GM12878 (cell line): ENCODE measurements around the gene CASP10. TPM values are rescaled to one million over a fixed set of nuclear protein-coding genes. Genes with fewer than 3 reads are reported as not detected.

Experiments used
- ATAC-seq: fragments of 200-7000 bp; cut with Tn5 transposase; 3 replicates; pipeline ENCODE4 v1.9.1; 2020; ENCODE audit warnings: mild to moderate bottlenecking, moderate library complexity
- BruUV-seq: library from RNA; stranded (reverse); fragments of 400-500 nt; replicated peaks from 2 replicates; lab custom pipeline; 2021; lab: Mats Ljungman, UMichigan
- CTCF ChIA-PET: fragments of 300-600 bp; sonication (Branson Sonifier 250); formaldehyde crosslinking; extraction: SDS; loops from one replicate; lab custom pipeline; 2021; ENCODE audit warnings: inconsistent platforms; lab: Yijun Ruan, JAX
- POLR2A ChIA-PET: fragments of 350-600 bp; formaldehyde crosslinking; extraction: SDS; loops from one replicate; lab custom pipeline; 2021; ENCODE audit warnings: inconsistent platforms; lab: Charles Lee
- RAD21 ChIA-PET: fragments of 300-600 bp; sonication (Branson Sonifier 250); formaldehyde crosslinking; loops from one replicate; lab custom pipeline; 2023; ENCODE audit warnings: antibody characterized with exemption; ENCODE audit not compliant: unreplicated experiment; lab: Charles Lee
- SMC1A ChIA-PET: fragments of 300-600 bp; sonication (Branson Sonifier 250); formaldehyde crosslinking; loops from one replicate; lab custom pipeline; 2023; ENCODE audit not compliant: unreplicated experiment, uncharacterized antibody; lab: Charles Lee
- DNase-seq: peaks from one replicate; pipeline ENCODE4 v3.0.0-alpha.2; 2011; ENCODE audit warnings: low read depth, low spot score
- FAIRE-seq: peaks from 3 replicates; lab custom pipeline; 2011; peaks lifted over from hg19 to GRCh38; lab: Jason Lieb, UNC
- H2AFZ ChIP-seq: 2 replicates; pipeline ENCODE4 v1.6.0; 2011; ENCODE audit warnings: low read depth, low read length, control low read depth; ENCODE audit not compliant: control insufficient read depth
- H3K27ac ChIP-seq: 2 replicates; pipeline ENCODE4 v1.5.1; 2011; ENCODE audit warnings: control low read depth; ENCODE audit not compliant: control insufficient read depth, insufficient read depth
- H3K27me3 ChIP-seq, 2 experiments: replicated peaks in 1 of 2; 2 replicates each; pipeline versions ENCODE4 v1.6.0 to v1.6.1; 2011; ENCODE audit warnings: low read length in 1 of 2; ENCODE audit not compliant: control insufficient read depth in 2 of 2, insufficient read depth in 2 of 2
- H3K36me3 ChIP-seq, 2 experiments: 2 replicates each; pipeline ENCODE4 v1.5.1; 2011; ENCODE audit warnings: low read length in 1 of 2; ENCODE audit not compliant: control insufficient read depth in 2 of 2, insufficient read depth in 2 of 2
- H3K4me1 ChIP-seq: 2 replicates; pipeline ENCODE4 v1.6.1; 2011; ENCODE audit warnings: mild to moderate bottlenecking, low read length, moderate library complexity, mixed read lengths; ENCODE audit not compliant: control insufficient read depth, insufficient read depth
- H3K4me2 ChIP-seq: 2 replicates; pipeline ENCODE4 v1.6.0; 2011; ENCODE audit warnings: control low read depth; ENCODE audit not compliant: control insufficient read depth, insufficient read depth
- H3K4me3 ChIP-seq: fragments of 200-600 bp; sonication (generic); 2 replicates; pipeline ENCODE4 v1.5.1; 2016
- H3K79me2 ChIP-seq: 2 replicates; pipeline ENCODE4 v1.6.0; 2011; ENCODE audit warnings: low read length; ENCODE audit not compliant: control insufficient read depth, insufficient read depth
- H3K9ac ChIP-seq: 2 replicates; pipeline ENCODE4 v1.8.0; 2011; ENCODE audit warnings: low read length, control low read depth, mixed read lengths; ENCODE audit not compliant: control insufficient read depth, insufficient read depth
- H3K9me3 ChIP-seq: replicated peaks from 3 replicates; pipeline ENCODE4 v1.5.1; 2011; ENCODE audit warnings: mild to moderate bottlenecking, low read length; ENCODE audit not compliant: control insufficient read depth, insufficient read depth
- H4K20me1 ChIP-seq: 2 replicates; pipeline ENCODE4 v1.6.0; 2011; ENCODE audit not compliant: control insufficient read depth, insufficient read depth
- EZH2 ChIP-seq: IDR thresholded peaks from 2 replicates; pipeline ENCODE4 v1.6.1; 2012; ENCODE audit warnings: low read depth, mild to moderate bottlenecking, control low read depth, inconsistent platforms, low read length, borderline replicate concordance; ENCODE audit not compliant: control insufficient read depth
- HCFC1 ChIP-seq: fragments of 150-350 bp; IDR thresholded peaks from 2 replicates; pipeline ENCODE4 v1.6.1; 2014; ENCODE audit warnings: low read length
- IRF4 ChIP-seq: IDR thresholded peaks from 2 replicates; pipeline ENCODE4 v1.6.1; 2011; ENCODE audit warnings: low read depth, low read length
- KAT2A ChIP-seq: conservative IDR thresholded peaks from 2 replicates; pipeline ENCODE4 v1.6.1; 2011; ENCODE audit warnings: low read depth, low read length; ENCODE audit not compliant: control insufficient read depth
- NBN ChIP-seq: fragments of 450-650 bp; IDR thresholded peaks from 2 replicates; pipeline ENCODE4 v1.6.1; 2016
- POLR2AphosphoS2 ChIP-seq: IDR thresholded peaks from 2 replicates; pipeline ENCODE4 v1.6.1; 2011; ENCODE audit warnings: low read depth, mild to moderate bottlenecking, low read length, improper control_type of control experiment, moderate library complexity
- RAD51 ChIP-seq: fragments of 450-650 bp; IDR thresholded peaks from 2 replicates; pipeline ENCODE4 v1.6.1; 2016; ENCODE audit warnings: moderate library complexity, mild to moderate bottlenecking, inconsistent platforms
- RB1 ChIP-seq: fragments of 450-650 bp; formaldehyde crosslinking; IDR thresholded peaks from 2 replicates; pipeline ENCODE4 v1.6.1; 2017; ENCODE audit warnings: mild to moderate bottlenecking, borderline replicate concordance
- RELA ChIP-seq: fragments of 450-650 bp; IDR thresholded peaks from 2 replicates; pipeline ENCODE4 v1.8.0; 2014; ENCODE audit warnings: borderline replicate concordance; ENCODE audit not compliant: partially characterized antibody
- SIX5 ChIP-seq: IDR thresholded peaks from 2 replicates; pipeline ENCODE4 v1.6.1; 2011; ENCODE audit warnings: mild to moderate bottlenecking, low read depth, low read length, moderate library complexity; ENCODE audit not compliant: severe bottlenecking
- SMAD5 ChIP-seq: IDR thresholded peaks from 2 replicates; pipeline ENCODE4 v1.6.1; 2016; ENCODE audit warnings: antibody characterized with exemption, low read depth
- WGBS: methylation state at CpG from one replicate; pipeline ENCODE4 v1.1.6; 2016; ENCODE audit warnings: low lambda C conversion rate; ENCODE audit not compliant: insufficient replicate concordance, insufficient coverage; ENCODE audit errors: missing lambda C conversion rate; 5-methylcytosine and 5-hydroxymethylcytosine counted together
- in situ Hi-C: fragments of 300-500 bp; cut with MboI; formaldehyde crosslinking; loops from 9 replicates; pipeline ENCODE4 v1.14.3; 2018; ENCODE audit warnings: mixed read lengths
- intact Hi-C: fragments of 100-400 bp; cut with micrococcal nuclease; formaldehyde crosslinking; loops from one replicate; pipeline ENCODE4 v1.14.2; 2022; ENCODE audit not compliant: unreplicated experiment
- polyA plus RNA-seq, 11 experiments: library from polyadenylated mRNA; depleted of rRNA in 4 of 11; unstranded in 6 of 11; stranded (reverse) in 5 of 11; fragments of >200 nt; fragmentation: Nextera tagmentation in 4 of 11; fragmentation: Illumina TruSeq in 1 of 11; extraction: Ambion mirVana in 4 of 11; extraction: Trizol in 1 of 11; gene quantifications; 1 replicate in 1 of 11; 2 replicates in 10 of 11; pipeline versions ENCODE4 v1.2.1 to v1.2.3, GENCODE V29; 2011 to 2016; ENCODE audit warnings: inconsistent platforms in 2 of 11, missing spikeins in 2 of 11, low read depth in 1 of 11
- total RNA-seq, 4 experiments: library from RNA; depleted of rRNA in 3 of 4; stranded (reverse); fragments of >200 nt in 3 of 4; fragmentation: Illumina TruSeq in 1 of 4; extraction: Trizol in 1 of 4; gene quantifications; 2 replicates each; pipeline versions ENCODE4 v1.2.1 to v1.2.3, GENCODE V29; 2013 to 2021
- TF ChIP-seq, protein P1 (sequence below): fragments of 450-650 bp; IDR thresholded peaks from 2 replicates; pipeline ENCODE4 v1.6.1; 2016; ENCODE audit warnings: mild to moderate bottlenecking
- TF ChIP-seq, protein P2 (sequence below): fragments of 450-650 bp; IDR thresholded peaks from 2 replicates; pipeline ENCODE4 v1.6.1; 2016; ENCODE audit warnings: mild to moderate bottlenecking, moderate library complexity, borderline replicate concordance
- TF ChIP-seq, protein P3 (sequence below): IDR thresholded peaks from 2 replicates; pipeline ENCODE4 v1.6.1; 2011; ENCODE audit warnings: low read depth, low read length, improper control_type of control experiment, borderline replicate concordance

CASP10 gene
- total and polyA plus RNA-seq, 10 of the 15 experiments (the other 5 are each of a cell fraction or from before 2014, with no cell fraction given): 7.2 to 14.1 (median 10.8) TPM

DNA sequence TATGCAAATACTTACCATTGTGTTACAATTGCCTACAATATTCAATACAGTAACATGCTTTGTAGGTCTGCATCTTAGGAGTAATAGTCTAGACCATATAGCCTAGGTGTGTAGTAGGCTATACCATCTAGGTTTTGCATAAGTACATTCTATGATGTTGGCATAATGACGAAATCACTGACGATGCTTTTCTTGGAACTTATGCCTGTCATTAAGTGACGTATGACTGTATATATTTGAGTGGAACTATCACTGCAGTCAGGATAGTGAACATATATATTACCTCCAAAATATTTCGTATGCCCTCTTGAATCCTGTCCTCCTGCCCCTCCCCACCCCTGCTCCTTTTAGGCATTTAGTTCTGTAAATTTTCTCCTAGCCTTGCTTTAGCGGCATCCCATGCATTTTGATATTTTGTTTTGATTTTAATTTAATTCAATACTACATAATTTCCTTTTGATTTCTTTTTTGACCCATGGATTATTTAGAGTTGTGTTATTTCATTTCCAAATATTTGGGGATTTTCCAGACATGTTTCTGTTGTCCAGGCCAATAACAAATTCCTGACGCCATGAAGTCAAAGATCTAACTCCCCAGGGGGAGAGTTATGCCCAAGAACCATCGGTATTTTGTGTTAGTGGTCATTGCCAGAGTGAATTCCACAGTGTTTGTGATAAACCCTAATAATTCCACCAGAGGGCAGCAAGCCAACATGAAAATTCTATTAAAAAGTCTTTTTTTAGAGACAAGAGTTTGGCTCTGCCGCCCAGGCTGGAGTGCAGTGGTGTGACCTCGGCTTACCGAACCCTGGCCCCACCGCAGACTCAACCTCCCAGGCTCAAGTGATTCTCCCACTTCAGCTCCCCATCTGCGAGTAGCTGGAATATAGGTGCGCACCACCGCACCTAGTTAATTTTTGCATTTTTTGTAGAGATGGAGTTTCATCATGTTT is 53.2 kb downstream of the CASP10 start:
- Histone ChIP-seq H4K20me1 (no peaks in the 10 kb centered on the region), H3K4me3 (peak overlapping the region; percentile 96), H3K9ac (no peak overlapping the region), H3K27ac (no peak overlapping the region), H2AFZ (no peak overlapping the region), H3K4me2 (peak overlapping the region; percentile 74), H3K9me3 (no peaks in the 10 kb centered on the region; the same call in 2 of the 3 replicates), H3K79me2 (peaks cover 35% of the 10 kb centered on the region), H3K36me3 (peaks cover 5 to 13% of the 10 kb centered on the region in 2 experiments), H3K27me3 (no peaks in the 10 kb centered on the region), H3K4me1 (peaks cover 10% of the 10 kb centered on the region)
- ChIA-PET SMC1A (interaction anchor here (0.5 to 4.6 kb wide), 27 partner anchors 10 to 625 kb away, joined by 3 to 285 read pairs (median 4); partner anchors contain the start of genes CASP10, CASP8, FLACC1 and STRADB), RAD21 (interaction anchor here (0.6 to 4.6 kb wide), 14 partner anchors 12 to 215 kb away, joined by 3 to 79 read pairs (median 8); partner anchors contain the start of genes CASP8, FLACC1, STRADB and TRAK2), POLR2A (interaction anchor here (0.7 to 1.1 kb wide), 4 partner anchors 43 to 444 kb away, joined by 3 read pairs; no protein-coding TSS in a partner anchor), CTCF (interaction anchor here (0.5 to 4.6 kb wide), 29 partner anchors 9 to 624 kb away, joined by 3 to 390 read pairs (median 6); partner anchors contain the start of genes CASP10, CASP8, STRADB and TRAK2)
- WGBS: 32% methylated on average over 14 of the region's 14 CpGs
- FAIRE-seq (no peak), DNase-seq (no peak), ATAC-seq (peak; percentile 45)
- TSS peak; percentile 1 for BruUV-seq
- in situ Hi-C loops: no loop called here
- intact Hi-C loops: loop anchor here (1.0 to 10.0 kb wide), 6 partner anchors 22 to 939 kb away; partner anchors contain the start of genes ALS2 and TMEM237
- TF ChIP-seq HCFC1 (no peak), SMAD5 (no peak), KAT2A (no peak), EZH2 (no peak), RAD51 (no peak), IRF4 (no peak), NBN (no peak), POLR2AphosphoS2 (no peak), SIX5 (no peak), RELA (peak; percentile 28), RB1 (no peak)
- TF ChIP-seq, protein P1, sequence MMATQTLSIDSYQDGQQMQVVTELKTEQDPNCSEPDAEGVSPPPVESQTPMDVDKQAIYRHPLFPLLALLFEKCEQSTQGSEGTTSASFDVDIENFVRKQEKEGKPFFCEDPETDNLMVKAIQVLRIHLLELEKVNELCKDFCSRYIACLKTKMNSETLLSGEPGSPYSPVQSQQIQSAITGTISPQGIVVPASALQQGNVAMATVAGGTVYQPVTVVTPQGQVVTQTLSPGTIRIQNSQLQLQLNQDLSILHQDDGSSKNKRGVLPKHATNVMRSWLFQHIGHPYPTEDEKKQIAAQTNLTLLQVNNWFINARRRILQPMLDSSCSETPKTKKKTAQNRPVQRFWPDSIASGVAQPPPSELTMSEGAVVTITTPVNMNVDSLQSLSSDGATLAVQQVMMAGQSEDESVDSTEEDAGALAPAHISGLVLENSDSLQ: no peak
- TF ChIP-seq, protein P2, sequence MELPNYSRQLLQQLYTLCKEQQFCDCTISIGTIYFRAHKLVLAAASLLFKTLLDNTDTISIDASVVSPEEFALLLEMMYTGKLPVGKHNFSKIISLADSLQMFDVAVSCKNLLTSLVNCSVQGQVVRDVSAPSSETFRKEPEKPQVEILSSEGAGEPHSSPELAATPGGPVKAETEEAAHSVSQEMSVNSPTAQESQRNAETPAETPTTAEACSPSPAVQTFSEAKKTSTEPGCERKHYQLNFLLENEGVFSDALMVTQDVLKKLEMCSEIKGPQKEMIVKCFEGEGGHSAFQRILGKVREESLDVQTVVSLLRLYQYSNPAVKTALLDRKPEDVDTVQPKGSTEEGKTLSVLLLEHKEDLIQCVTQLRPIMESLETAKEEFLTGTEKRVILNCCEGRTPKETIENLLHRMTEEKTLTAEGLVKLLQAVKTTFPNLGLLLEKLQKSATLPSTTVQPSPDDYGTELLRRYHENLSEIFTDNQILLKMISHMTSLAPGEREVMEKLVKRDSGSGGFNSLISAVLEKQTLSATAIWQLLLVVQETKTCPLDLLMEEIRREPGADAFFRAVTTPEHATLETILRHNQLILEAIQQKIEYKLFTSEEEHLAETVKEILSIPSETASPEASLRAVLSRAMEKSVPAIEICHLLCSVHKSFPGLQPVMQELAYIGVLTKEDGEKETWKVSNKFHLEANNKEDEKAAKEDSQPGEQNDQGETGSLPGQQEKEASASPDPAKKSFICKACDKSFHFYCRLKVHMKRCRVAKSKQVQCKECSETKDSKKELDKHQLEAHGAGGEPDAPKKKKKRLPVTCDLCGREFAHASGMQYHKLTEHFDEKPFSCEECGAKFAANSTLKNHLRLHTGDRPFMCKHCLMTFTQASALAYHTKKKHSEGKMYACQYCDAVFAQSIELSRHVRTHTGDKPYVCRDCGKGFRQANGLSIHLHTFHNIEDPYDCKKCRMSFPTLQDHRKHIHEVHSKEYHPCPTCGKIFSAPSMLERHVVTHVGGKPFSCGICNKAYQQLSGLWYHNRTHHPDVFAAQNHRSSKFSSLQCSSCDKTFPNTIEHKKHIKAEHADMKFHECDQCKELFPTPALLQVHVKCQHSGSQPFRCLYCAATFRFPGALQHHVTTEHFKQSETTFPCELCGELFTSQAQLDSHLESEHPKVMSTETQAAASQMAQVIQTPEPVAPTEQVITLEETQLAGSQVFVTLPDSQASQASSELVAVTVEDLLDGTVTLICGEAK: no peak
- TF ChIP-seq, protein P3, sequence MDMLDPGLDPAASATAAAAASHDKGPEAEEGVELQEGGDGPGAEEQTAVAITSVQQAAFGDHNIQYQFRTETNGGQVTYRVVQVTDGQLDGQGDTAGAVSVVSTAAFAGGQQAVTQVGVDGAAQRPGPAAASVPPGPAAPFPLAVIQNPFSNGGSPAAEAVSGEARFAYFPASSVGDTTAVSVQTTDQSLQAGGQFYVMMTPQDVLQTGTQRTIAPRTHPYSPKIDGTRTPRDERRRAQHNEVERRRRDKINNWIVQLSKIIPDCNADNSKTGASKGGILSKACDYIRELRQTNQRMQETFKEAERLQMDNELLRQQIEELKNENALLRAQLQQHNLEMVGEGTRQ: no peak
